IMR-90 (cell line): ENCODE data around the gene RAB27A. TPM values are rescaled to one million over a fixed set of nuclear protein-coding genes. Genes with fewer than 3 reads are reported as not detected.

ENCODE experiments used
- ATAC-seq: fragments of 200-7000 bp; cut with Tn5 transposase; 2 replicates; pipeline ENCODE4 v1.9.1; 2020; ENCODE audit warnings: low read depth, mild to moderate bottlenecking, moderate library complexity
- BruUV-seq: library from RNA; stranded (reverse); fragments of 400-500 nt; replicated peaks from 2 replicates; lab custom pipeline; 2021; lab: Mats Ljungman, UMichigan
- CTCF ChIA-PET: fragments of 300-600 bp; formaldehyde crosslinking; extraction: SDS; loops from one replicate; lab custom pipeline; 2021; ENCODE audit warnings: antibody characterized with exemption; lab: Yijun Ruan, JAX
- POLR2A ChIA-PET: fragments of 300-600 bp; sonication (Branson Sonifier 250); formaldehyde crosslinking; loops from one replicate; lab custom pipeline; 2022; ENCODE audit warnings: antibody characterized with exemption; ENCODE audit not compliant: unreplicated experiment; lab: Charles Lee
- DNase-seq: peaks from one replicate; pipeline ENCODE4 v3.0.0; 2013
- H2AFZ ChIP-seq: replicated peaks from 2 replicates; pipeline ENCODE3; 2013; ENCODE audit warnings: low read length, mild to moderate bottlenecking; ENCODE audit not compliant: poor library complexity
- H2AK5ac ChIP-seq: 2 replicates; pipeline ENCODE4 v1.6.1; 2013; ENCODE audit warnings: low read depth, low read length, inconsistent platforms
- H2AK9ac ChIP-seq: replicated peaks from 2 replicates; pipeline ENCODE3; 2013; ENCODE audit warnings: mild to moderate bottlenecking, low read depth, low read length, moderate library complexity; ENCODE audit not compliant: poor library complexity
- H2BK120ac ChIP-seq: 2 replicates; pipeline ENCODE4 v1.6.1; 2013; ENCODE audit warnings: low read depth, low read length, inconsistent platforms
- H2BK15ac ChIP-seq: 3 replicates; pipeline ENCODE4 v1.6.1; 2013; ENCODE audit warnings: low read depth, low read length, inconsistent platforms
- H2BK20ac ChIP-seq: 2 replicates; pipeline ENCODE4 v1.6.1; 2013; ENCODE audit warnings: low read depth, mild to moderate bottlenecking, inconsistent platforms, low read length, moderate library complexity
- H2BK5ac ChIP-seq: 2 replicates; pipeline ENCODE4 v1.6.1; 2013; ENCODE audit warnings: mild to moderate bottlenecking, low read depth, low read length, inconsistent platforms; ENCODE audit not compliant: poor library complexity, severe bottlenecking
- H3K14ac ChIP-seq: replicated peaks from 2 replicates; pipeline ENCODE4 v1.6.1; 2013; ENCODE audit warnings: low read depth, low read length, inconsistent platforms
- H3K18ac ChIP-seq: 2 replicates; pipeline ENCODE4 v1.6.1; 2013; ENCODE audit warnings: low read depth, low read length, control low read depth
- H3K23ac ChIP-seq: 2 replicates; pipeline ENCODE4 v1.6.1; 2013; ENCODE audit warnings: low read depth, low read length, inconsistent platforms
- H3K27ac ChIP-seq: 2 replicates; pipeline ENCODE4 v1.5.1; 2013; ENCODE audit warnings: mild to moderate bottlenecking, control low read depth, low read length; ENCODE audit not compliant: insufficient read depth
- H3K27me3 ChIP-seq: 2 replicates; pipeline ENCODE4 v1.6.1; 2013; ENCODE audit warnings: low read length; ENCODE audit not compliant: control insufficient read depth, insufficient read depth
- H3K36me3 ChIP-seq: 2 replicates; pipeline ENCODE4 v1.6.1; 2013; ENCODE audit warnings: low read length, mixed read lengths; ENCODE audit not compliant: control insufficient read depth, insufficient read depth
- H3K4ac ChIP-seq: 2 replicates; pipeline ENCODE4 v1.6.1; 2013; ENCODE audit warnings: low read depth, low read length, inconsistent platforms
- H3K4me1 ChIP-seq: 2 replicates; pipeline ENCODE4 v1.6.1; 2013; ENCODE audit warnings: low read length, mixed read lengths; ENCODE audit not compliant: control insufficient read depth, insufficient read depth
- H3K4me2 ChIP-seq: 2 replicates; pipeline ENCODE4 v1.6.1; 2013; ENCODE audit warnings: low read depth, mild to moderate bottlenecking, control low read depth, low read length, moderate library complexity
- H3K4me3 ChIP-seq: 2 replicates; pipeline ENCODE4 v1.5.1; 2013; ENCODE audit warnings: low read depth, mild to moderate bottlenecking, control low read depth, low read length, moderate library complexity; ENCODE audit not compliant: insufficient read depth
- H3K56ac ChIP-seq: 2 replicates; pipeline ENCODE4 v1.6.1; 2013; ENCODE audit warnings: low read length, inconsistent platforms; ENCODE audit not compliant: insufficient read depth; ENCODE audit errors: extremely low read depth
- H3K79me1 ChIP-seq, 2 experiments: 2 replicates each; pipeline ENCODE4 v1.6.1; 2013; ENCODE audit warnings: low read length in 2 of 2, inconsistent platforms in 1 of 2, low read depth in 1 of 2
- H3K9ac ChIP-seq: 2 replicates; pipeline ENCODE4 v1.6.1; 2013; ENCODE audit warnings: low read depth, low read length, control low read depth
- H3K9me1 ChIP-seq: 2 replicates; pipeline ENCODE4 v1.6.1; 2013; ENCODE audit warnings: low read length, inconsistent platforms; ENCODE audit not compliant: insufficient read depth
- H3K9me3 ChIP-seq: 2 replicates; pipeline ENCODE4 v1.6.1; 2013; ENCODE audit warnings: low read length; ENCODE audit not compliant: control insufficient read depth, insufficient read depth
- H4K20me1 ChIP-seq: 2 replicates; pipeline ENCODE4 v1.6.1; 2013; ENCODE audit warnings: low read length, inconsistent platforms; ENCODE audit not compliant: insufficient read depth
- H4K5ac ChIP-seq: 2 replicates; pipeline ENCODE4 v1.6.1; 2013; ENCODE audit warnings: mild to moderate bottlenecking, low read depth, low read length, control low read depth
- H4K8ac ChIP-seq, 2 experiments: 2 replicates each; pipeline ENCODE4 v1.6.1; 2013; ENCODE audit warnings: low read depth in 2 of 2, low read length in 2 of 2, control low read depth in 1 of 2, inconsistent platforms in 1 of 2
- H4K91ac ChIP-seq: 2 replicates; pipeline ENCODE4 v1.6.1; 2013; ENCODE audit warnings: low read depth, low read length, inconsistent platforms; ENCODE audit not compliant: insufficient read depth
- BHLHE40 ChIP-seq: fragments of 150-350 bp; IDR thresholded peaks from 2 replicates; pipeline ENCODE4 v1.6.1; 2016; ENCODE audit warnings: mild to moderate bottlenecking, low read depth, low read length
- CEBPB ChIP-seq: IDR thresholded peaks from 2 replicates; pipeline ENCODE4 v1.6.1; 2012; ENCODE audit warnings: low read depth, low read length, improper control_type of control experiment
- CHD1 ChIP-seq: IDR thresholded peaks from 2 replicates; pipeline ENCODE4 v1.6.1; 2012; ENCODE audit warnings: low read depth, low read length, improper control_type of control experiment
- CTCF ChIP-seq: conservative IDR thresholded peaks from 2 replicates; pipeline ENCODE4 v1.5.1; 2012; ENCODE audit warnings: mild to moderate bottlenecking, low read depth, low read length, improper control_type of control experiment
- ELK1 ChIP-seq: fragments of 150-350 bp; IDR thresholded peaks from 2 replicates; pipeline ENCODE4 v1.6.1; 2016; ENCODE audit warnings: low read depth, mild to moderate bottlenecking, low read length, moderate library complexity, borderline replicate concordance
- FOS ChIP-seq: fragments of 150-350 bp; IDR thresholded peaks from 2 replicates; pipeline ENCODE4 v1.6.1; 2016; ENCODE audit warnings: low read depth, low read length
- MAFK ChIP-seq: IDR thresholded peaks from 2 replicates; pipeline ENCODE4 v1.6.1; 2012; ENCODE audit warnings: low read depth, low read length, improper control_type of control experiment
- MAZ ChIP-seq: IDR thresholded peaks from 2 replicates; pipeline ENCODE4 v1.6.1; 2012; ENCODE audit warnings: low read depth, mild to moderate bottlenecking, low read length, improper control_type of control experiment, moderate library complexity, borderline replicate concordance
- MXI1 ChIP-seq: IDR thresholded peaks from 2 replicates; pipeline ENCODE4 v1.6.1; 2012; ENCODE audit warnings: low read depth, mild to moderate bottlenecking, low read length, moderate library complexity, borderline replicate concordance
- NFE2L2 ChIP-seq: fragments of 150-350 bp; IDR thresholded peaks from 2 replicates; pipeline ENCODE4 v1.6.1; 2016; ENCODE audit warnings: low read depth, mild to moderate bottlenecking, low read length
- POLR2A ChIP-seq: IDR thresholded peaks from 2 replicates; pipeline ENCODE4 v1.6.1; 2012; ENCODE audit warnings: mild to moderate bottlenecking, low read depth, low read length
- RAD21 ChIP-seq: IDR thresholded peaks from 2 replicates; pipeline ENCODE4 v1.6.1; 2012; ENCODE audit warnings: low read length, improper control_type of control experiment
- RCOR1 ChIP-seq: IDR thresholded peaks from 2 replicates; pipeline ENCODE4 v1.6.1; 2012; ENCODE audit warnings: mild to moderate bottlenecking, low read length, improper control_type of control experiment; ENCODE audit not compliant: insufficient replicate concordance
- RFX5 ChIP-seq: IDR thresholded peaks from 2 replicates; pipeline ENCODE4 v1.8.0; 2012; ENCODE audit warnings: low read depth, mild to moderate bottlenecking, low read length, moderate library complexity
- SMC3 ChIP-seq: fragments of 150-350 bp; IDR thresholded peaks from 2 replicates; pipeline ENCODE4 v1.6.1; 2016; ENCODE audit warnings: low read depth, mild to moderate bottlenecking, antibody characterized with exemption, low read length, moderate library complexity
- USF2 ChIP-seq: fragments of 150-350 bp; IDR thresholded peaks from 2 replicates; pipeline ENCODE4 v1.6.1; 2017; ENCODE audit warnings: mild to moderate bottlenecking, antibody characterized with exemption, low read length, low read depth
- WGBS, 2 experiments: methylation state at CpG; one replicate each; pipeline versions ENCODE4 v1.1.5 to v1.1.7; 2013; ENCODE audit warnings: missing lambda C conversion rate in 2 of 2; ENCODE audit not compliant: insufficient read length in 1 of 2; ENCODE audit errors: extremely low coverage in 2 of 2; 5-methylcytosine and 5-hydroxymethylcytosine counted together
- dilution Hi-C: fragments of 300-500 bp; cut with HindIII; formaldehyde crosslinking; loops from one replicate; pipeline ENCODE4 v1.14.3; 2018; ENCODE audit warnings: low sequenced_read_pairs; ENCODE audit not compliant: unreplicated experiment
- in situ Hi-C: fragments of 300-500 bp; cut with MboI; formaldehyde crosslinking; loops from 3 replicates; pipeline ENCODE4 v1.14.3; 2019; ENCODE audit warnings: low sequenced_read_pairs, inconsistent platforms, mixed read lengths
- intact Hi-C: fragments of 100-400 bp; cut with micrococcal nuclease; formaldehyde crosslinking; loops from 2 replicates; pipeline ENCODE4 v1.10.0; 2022
- polyA plus RNA-seq, 3 experiments: library from polyadenylated mRNA; depleted of rRNA; stranded (reverse); fragments of >200 nt; gene quantifications; 2 replicates each; pipeline ENCODE4 v1.2.3, GENCODE V29; 2012; ENCODE audit warnings: low replicate concordance in 1 of 3
- total RNA-seq: library from RNA; depleted of rRNA; stranded (reverse); fragments of >200 nt; gene quantifications from 2 replicates; pipeline ENCODE4 v1.2.3, GENCODE V29; 2012

The RAB27A gene
- total and polyA plus RNA-seq, 2 of the 4 experiments (the other 2 are of a cell fraction) = 4.8 to 13.7 TPM

- H2BK120ac ChIP-seq = no peak overlapping the region
- H4K5ac ChIP-seq = no peak overlapping the region
- H3K4me1 ChIP-seq = peaks cover 16% of the 10 kb centered on the region
- no peak overlapping the region for H2AK5ac ChIP-seq
- no peak overlapping the region for H3K9ac ChIP-seq
- dilution Hi-C loops = no loop called here
- ChIA-PET POLR2A (no interaction called here), CTCF (no interaction called here)
- no peak overlapping the region for H3K4me2 ChIP-seq
- no peak overlapping the region for H2BK15ac ChIP-seq
- no peak overlapping the region for H2AK9ac ChIP-seq
- peaks cover 14 to 18% of the 10 kb centered on the region in 2 experiments for H3K79me1 ChIP-seq
- no CpG with 5 or more reads among the region's 5 CpGs for WGBS, 2 experiments
- no peak overlapping the region for H4K91ac ChIP-seq
- H3K56ac ChIP-seq = no peak overlapping the region
- H3K23ac ChIP-seq = no peak overlapping the region
- no peak overlapping the region for H3K4ac ChIP-seq
- BruUV-seq = no TSS peak
- no peak for TF ChIP-seq BHLHE40
- no peak for TF ChIP-seq ELK1
- TF ChIP-seq POLR2A = no peak
- TF ChIP-seq NFE2L2 = no peak
- TF ChIP-seq USF2 = no peak
- TF ChIP-seq CTCF = no peak
- no peak for TF ChIP-seq RCOR1
- no peak for TF ChIP-seq MAFK
- no peak for TF ChIP-seq CEBPB
- no peak for TF ChIP-seq RFX5
- TF ChIP-seq RAD21 = no peak
- no peak for TF ChIP-seq MXI1
- TF ChIP-seq MAZ = no peak
- TF ChIP-seq CHD1 = no peak
- no peak for TF ChIP-seq FOS
- TF ChIP-seq SMC3 = no peak
- in situ Hi-C loops = no loop called here
- peaks cover 4% of the 10 kb centered on the region; the same call in 1 of the 2 replicates for H3K9me1 ChIP-seq
- H2AFZ ChIP-seq = no peak overlapping the region
- no peaks in the 10 kb centered on the region for H3K27me3 ChIP-seq
- intact Hi-C loops = loop anchor here (5.0 kb wide), 1 partner anchor 36 kb away; no protein-coding TSS in a partner anchor
- no peak for ATAC-seq
- H3K36me3 ChIP-seq = no peaks in the 10 kb centered on the region
- H3K4me3 ChIP-seq = no peak overlapping the region
- no peak overlapping the region for H3K18ac ChIP-seq
- no peaks in the 10 kb centered on the region for H4K20me1 ChIP-seq
- no peak overlapping the region for H3K14ac ChIP-seq
- H4K8ac ChIP-seq = no peak overlapping the region
- DNase-seq = no peak
- H3K27ac ChIP-seq = no peak overlapping the region
- H2BK5ac ChIP-seq = no peak overlapping the region
- H2BK20ac ChIP-seq = no peak overlapping the region
- no peaks in the 10 kb centered on the region for H3K9me3 ChIP-seq
These were observed 31.7 kb downstream of the RAB27A start for GRCh38 chr15:55257938-55258337.
